ENCODE results near the gene C10orf105.

The C10orf105 gene

DNA sequence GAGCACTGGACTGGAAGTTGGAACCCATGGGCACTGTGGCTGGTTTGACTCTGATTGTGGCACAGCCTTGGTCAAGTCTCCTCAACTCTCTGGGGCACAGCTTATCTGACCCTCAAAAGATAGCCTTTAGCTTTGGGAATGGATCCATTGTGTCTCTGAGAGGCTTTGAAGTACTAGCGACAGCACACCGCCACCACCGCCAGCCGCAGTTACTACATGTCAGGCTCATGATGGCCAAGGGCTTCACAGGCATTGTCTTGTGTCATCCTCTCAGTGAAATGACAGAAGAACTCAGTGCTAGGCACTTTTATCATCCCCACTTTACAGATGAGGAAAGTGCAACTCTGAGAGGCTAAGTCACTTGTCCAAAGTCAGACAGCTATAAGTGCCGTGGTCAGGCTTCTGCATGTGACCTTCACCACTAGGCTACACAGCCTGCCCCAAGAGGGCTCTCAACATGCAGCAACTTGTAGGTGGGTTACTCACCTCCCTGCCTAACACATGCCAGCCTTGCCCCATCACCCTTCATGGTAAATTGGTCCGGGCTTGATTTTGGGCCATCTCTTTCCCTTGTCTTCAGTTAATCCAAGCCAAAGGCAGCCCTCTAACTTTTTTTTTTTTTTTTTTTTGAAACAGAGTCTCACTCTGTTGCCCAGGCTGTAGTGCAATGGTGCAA lies 44.1 kb downstream of the C10orf105 start:
- no peak for DNase-seq (ENCODE audit: low spot score)

DNA sequence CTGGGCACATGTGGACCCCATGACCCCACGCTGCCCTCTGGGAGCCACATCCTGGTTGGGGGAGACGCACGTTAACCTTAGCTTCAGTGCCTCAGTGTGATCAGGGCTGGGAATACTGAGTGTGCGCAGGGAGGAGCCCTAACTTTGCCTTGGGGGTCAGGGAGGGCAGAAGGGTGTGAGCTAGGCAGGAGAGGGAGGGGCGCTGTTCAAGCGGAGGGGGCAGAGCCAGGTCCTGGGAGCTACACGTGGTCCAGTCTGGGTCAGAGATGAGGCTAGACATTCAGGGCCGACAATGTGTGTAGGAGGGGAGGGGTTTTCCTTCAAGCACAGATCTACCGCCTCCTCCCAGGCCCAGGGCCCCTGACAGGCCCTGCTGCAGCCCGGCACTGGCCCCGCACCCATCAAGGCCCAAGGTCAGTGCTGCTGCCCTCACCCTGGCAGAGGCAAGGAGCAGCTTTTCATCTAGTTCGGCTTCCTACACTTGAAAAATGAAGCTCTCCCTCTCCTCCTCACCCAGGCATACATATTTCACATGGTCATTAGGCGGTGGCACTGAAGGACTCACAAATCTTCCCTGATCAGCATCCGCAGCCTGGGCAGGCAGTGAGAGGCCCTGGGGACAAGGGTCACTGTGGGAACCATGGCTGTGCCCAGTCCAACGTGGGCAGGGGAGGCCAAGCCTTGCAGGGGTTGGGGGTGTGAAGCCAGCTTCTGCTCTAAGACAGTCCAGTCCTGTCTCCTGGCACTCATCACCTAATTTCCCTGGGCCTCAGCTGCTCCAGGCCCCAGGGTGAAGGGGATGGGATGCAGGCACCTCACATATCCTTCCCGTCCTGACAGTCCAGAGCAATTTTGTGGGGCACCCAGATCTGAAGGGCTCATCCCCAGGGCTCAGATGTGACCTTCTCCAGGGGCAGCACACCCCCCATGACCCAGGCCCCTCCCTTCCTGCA lies 47.3 kb downstream of the C10orf105 start:
- no peak for DNase-seq (ENCODE audit: low spot score)

DNA sequence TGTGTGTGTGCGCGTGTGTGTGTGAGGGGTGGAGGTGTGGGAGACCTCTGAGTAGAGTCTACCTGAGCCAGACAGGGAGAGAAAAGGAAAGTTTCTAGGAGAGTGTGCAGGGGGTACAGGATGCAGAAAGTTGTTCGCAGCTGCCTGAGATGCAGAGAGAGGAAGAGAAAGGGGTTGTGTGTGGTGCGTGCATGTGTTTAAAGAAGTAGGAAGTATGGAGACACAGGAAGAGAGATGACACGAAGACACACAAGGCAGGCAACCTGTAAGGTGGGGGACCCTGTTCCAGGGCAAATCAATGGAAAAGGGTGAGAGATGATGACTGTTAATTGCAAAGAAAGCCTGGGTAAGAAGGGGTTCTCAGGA lies 52.2 kb downstream of the C10orf105 start:
- no peak for DNase-seq (ENCODE audit: low spot score)

DNA sequence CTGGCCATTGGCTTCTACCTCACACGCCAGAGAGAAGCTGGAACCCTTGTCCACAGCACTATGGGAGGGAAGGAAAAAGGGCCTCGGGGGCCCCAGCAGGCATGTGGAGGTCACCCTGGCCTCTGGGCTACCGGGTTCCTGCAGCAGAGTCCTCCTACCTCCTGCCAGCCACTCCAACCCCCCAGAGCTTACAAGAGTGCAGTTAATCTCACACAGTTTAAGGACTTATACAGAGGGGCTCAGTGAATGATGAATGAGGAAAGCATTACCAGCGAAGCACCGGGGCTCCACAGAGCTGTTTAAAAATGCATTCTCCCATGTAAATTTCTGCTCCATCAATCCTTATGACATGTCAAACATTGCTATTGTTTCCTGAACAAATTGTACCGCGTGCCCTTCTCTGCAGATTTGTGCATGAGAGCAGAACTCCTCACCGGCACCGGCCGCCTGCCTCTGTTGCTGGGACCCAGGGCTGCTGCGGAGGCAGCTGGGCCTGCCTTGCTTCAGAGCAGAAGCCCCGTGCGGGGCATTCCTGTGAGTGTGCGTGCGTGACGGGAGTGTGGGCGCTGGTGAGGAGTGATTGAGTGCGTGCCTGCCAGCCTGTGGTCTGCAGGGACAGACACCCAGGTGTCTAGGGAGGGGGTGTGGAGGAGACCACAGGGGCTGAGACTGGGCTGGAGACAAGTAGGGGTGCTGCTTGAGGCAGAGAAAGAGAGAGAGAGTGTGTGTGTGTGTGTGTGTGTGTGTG lies 52.8 kb downstream of the C10orf105 start:
- no peak for DNase-seq (ENCODE audit: low spot score)

DNA sequence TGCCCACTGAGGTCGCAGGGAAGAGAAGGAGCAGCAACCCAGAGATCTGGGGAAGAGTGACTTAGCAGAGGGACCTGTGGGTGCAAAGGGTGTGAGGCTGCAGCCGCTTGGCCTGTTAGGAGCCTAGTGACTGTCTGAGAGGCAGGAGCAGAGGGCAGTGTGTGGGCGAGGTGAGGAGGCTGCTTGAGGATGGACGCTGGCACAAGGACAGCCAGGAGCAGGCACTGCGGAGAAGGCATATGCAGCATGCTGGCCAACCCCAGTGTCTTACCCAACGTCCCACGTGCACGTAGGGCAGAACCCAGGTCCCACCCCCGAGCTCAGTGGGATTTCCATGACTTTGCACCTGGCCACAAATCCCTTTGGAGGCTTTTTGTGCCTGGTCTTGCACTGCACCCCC lies 54.1 kb downstream of the C10orf105 start:
- no peak for DNase-seq (ENCODE audit: low spot score)

DNA sequence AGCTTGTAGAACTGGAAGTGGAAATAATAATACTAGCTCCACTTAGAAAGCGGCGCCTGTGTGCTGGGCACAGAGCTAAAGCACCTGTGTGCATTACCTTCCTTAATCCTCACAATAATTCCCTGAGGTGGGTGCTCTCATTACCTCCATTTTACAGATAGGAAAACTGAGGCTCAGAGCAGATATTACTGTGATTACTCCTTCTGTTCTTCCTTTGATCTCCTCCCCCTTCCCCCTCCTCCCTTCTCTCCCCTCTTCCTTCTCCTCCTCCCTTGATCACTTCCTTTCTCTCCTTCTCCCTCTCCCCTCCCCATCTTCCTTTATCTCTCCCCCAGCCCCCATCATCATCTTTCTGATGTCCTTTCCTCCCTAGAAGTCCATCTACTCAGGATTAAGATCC lies 55.0 kb downstream of the C10orf105 start:
- no peak for DNase-seq (ENCODE audit: low spot score)

DNA sequence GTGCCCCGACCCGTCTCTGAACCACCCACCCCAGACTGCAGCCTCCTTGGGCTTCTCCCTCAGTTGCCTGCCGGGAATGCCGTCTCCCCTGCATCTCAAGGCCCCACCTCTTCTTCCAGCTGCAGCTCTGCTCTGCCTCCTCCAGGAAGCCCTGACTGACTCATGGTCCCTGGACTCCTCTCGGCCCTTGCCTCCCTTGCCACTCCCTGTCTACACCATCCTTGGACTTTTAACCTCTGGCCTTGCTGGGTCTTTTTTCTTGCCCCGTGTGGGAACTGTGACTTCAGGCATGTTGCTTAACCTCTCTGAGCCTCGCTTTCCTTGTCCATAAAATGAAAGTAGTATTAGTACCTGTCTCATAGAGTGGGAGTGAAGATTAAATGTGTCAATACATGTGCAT lies 56.3 kb downstream of the C10orf105 start:
- no peak for DNase-seq (ENCODE audit: low spot score)

DNA sequence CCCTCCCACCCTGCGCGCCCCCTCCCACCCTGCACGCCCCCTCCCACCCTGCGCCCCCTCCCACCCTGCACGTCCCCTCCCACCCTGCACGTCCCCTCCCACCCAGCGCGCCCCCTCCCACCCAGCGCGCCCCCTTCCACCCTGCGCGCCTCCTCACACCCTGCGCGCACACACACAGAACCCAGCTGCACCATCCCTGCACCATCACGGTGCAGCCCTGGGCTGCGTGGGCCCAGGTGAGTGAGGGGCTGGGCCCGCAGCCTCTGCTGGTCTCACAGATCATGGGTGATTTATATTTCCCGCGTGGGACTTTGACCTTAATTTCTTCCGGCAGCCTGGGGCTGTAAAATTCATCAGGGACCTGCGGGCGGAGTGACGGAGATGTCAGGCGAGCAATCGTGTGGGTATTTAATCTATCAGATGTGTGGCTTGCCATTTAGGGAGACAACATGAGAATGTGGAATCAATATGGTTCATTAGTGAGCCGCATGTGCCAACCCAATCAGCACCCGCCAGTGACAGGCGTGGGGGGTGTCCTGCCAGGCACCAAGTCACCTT lies 57.7 kb downstream of the C10orf105 start:
- no peak for DNase-seq (ENCODE audit: low spot score)
